HG03103 (cell line): ENCODE measurements around the gene NSMCE3.

Experiments used
- ATAC-seq: cut with Tn5 transposase; IDR thresholded peaks from one replicate; pipeline ENCODE4 v1.9.1; 2021; ENCODE audit warnings: low read depth; ENCODE audit not compliant: unreplicated experiment

Gene NSMCE3

GRCh38 chr15:29223640-29224039, 46.0 kb downstream of the NSMCE3 start:
- ATAC-seq: no peak

GRCh38 chr15:29222129-29222853, 47.3 kb downstream of the NSMCE3 start:
- no peak for ATAC-seq

GRCh38 chr15:29220852-29221251, 48.8 kb downstream of the NSMCE3 start:
- ATAC-seq: no peak

GRCh38 chr15:29216955-29217354, 52.7 kb downstream of the NSMCE3 start:
- no peak for ATAC-seq
